Endometrium (tissue), 2 donors: ENCODE data around the gene SMARCA2.

ENCODE experiments used
- FAIRE-seq: peaks from 2 replicates; lab custom pipeline; 2012; peaks lifted over from hg19 to GRCh38; lab: Jason Lieb, UNC
- donor health status: control.
- donor health status: control.

SMARCA2 gene

DNA sequence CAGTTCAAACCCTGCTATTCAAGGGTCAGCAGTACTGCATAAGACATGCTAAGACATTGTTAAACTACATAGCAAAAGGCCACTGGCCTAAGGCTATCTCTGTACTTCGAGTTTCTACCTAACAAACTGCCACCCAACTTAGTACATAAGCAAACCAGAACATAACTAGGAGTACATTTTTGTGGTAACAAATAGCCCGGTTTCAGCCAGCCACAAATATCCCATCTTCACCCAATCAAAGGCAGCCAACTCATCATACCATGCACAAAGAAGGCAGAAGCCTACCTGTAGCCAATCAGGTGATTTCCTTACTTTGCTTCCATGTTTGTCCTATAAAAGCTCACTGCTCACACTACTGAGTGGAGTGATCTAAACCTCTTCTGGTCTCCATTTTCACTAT lies 201.4 kb downstream of the SMARCA2 start:
- FAIRE-seq, result no peak

DNA sequence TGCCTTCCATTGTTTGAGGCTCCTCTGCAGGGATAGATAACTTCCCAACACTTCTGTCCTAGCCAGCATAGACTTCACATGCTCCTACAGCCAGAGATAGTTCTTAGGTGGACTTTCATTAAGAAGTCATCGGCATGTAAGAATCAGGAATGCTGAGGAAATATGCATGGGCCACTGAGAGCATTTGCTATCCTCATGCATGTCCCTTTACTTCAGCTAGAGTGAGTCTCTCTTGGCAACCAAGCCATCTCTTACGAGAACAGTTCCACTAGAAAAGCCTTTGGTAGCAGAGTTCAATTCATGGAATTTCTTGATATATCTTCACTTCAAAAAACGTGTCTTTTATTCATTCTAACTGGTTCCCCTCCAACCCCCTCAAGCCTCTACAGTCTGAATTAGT lies 202.4 kb downstream of the SMARCA2 start:
- no peak for FAIRE-seq

GRCh38 chr9:2220036-2220435 lies 204.9 kb downstream of the SMARCA2 start:
- FAIRE-seq, result no peak

DNA sequence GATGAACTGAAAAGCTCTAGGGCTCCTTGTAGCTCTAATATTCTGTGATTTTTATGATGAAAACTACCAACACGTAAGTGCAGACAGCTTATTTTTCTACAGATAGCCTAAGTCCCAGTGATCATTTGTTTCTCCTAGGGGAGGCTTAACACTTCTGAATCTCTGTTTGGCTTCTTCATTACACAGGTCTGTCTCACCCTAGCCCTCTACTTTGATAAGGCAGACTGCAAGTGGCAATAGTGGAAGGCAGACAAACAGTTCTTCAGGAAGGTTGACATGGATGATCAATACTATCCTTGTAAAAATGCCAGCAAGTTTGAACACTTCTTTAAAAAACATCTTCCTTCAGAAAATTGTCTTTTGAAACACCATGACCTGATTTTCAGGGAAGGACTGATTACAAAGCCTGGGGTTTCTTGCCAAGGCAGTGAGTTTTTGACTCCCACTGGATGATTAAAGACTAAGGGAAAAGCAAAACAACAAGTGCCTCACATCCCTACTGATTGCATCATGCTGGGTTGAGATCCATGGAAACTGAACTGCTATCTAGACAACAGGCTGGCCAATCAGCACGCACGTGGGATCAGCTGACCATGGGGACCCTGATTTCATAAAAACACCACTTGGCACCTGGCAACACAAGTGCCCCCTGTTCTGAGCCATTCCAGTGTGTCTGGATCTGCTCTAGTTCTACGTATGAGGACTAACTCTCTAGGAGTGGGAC lies 212.2 kb downstream of the SMARCA2 start:
- FAIRE-seq, result no peak

- FAIRE-seq, result no peak
These were observed 213.0 kb downstream of the SMARCA2 start for GRCh38 chr9:2228132-2228531.

GRCh38 chr9:2228641-2229040 lies 213.5 kb downstream of the SMARCA2 start:
- FAIRE-seq, result no peak

DNA sequence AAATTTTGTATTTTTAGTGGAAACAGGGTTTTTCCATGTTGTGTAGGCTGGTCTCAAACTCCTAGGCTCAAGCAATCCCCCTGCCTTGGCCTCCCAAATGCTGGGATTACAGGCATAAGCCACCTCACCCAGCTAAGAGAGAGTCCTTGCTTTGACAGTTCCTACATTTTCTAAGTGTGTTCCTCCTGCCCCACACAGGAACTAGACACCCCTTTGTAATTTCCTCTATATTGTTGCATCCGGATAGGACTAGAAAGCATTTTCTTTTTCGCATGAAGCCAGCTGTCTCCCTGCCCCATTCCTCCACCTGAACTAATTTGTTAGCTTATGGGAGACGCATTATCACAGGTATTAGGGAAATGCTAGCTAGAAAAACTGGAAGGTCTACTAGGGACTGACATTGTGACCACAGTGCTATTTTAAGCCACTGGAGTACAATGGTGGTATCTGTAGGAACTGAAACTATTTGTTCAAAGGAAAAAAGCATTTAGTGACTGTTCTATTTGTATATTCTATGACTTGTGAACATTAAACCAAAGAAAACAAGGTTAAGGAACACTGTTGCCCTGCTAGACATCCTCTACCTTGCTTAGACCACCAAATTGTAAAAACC lies 214.1 kb downstream of the SMARCA2 start:
- no peak for FAIRE-seq

DNA sequence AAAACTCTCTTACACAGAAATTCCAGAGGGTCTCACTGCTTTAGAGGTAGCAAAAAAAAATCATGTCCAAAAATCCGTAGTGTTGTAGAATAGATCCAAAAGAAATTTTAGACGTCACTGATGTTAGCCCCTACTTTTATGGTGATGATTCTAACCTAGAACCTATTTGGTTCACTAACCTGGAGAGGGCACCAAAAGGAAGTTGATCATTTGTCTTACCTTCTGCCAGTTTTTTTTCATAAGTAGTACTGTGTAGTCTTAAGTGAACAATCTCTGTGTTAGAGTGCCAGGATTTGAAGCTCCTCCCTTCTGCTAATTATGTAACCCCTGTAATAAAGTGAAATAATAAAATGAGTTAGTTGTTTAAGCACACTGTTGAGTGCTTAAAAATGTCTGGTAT lies 215.2 kb downstream of the SMARCA2 start:
- no peak for FAIRE-seq

DNA sequence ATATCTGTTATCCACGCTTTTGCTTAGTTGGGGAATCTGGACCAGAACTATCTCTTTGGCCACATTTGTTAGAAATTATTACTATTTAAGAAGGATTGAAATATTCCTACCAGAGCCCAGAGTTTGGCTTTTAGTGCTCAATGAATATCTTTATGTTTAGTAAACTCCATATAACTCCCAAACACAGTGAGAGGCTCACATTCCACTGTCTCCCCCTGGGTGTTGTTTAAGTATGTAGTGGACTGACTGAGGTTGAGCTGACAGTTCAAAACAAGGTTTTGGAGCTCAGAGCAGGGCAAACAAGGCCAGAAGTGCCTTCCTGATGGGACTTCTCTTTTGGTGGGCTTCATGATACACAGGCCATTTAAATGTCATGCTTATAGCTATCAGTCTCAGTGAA lies 216.0 kb downstream of the SMARCA2 start:
- FAIRE-seq, result no peak

- no peak for FAIRE-seq
These were observed 216.7 kb downstream of the SMARCA2 start for GRCh38 chr9:2231829-2232228.

GRCh38 chr9:2233274-2233673 lies 218.1 kb downstream of the SMARCA2 start:
- FAIRE-seq, result no peak

GRCh38 chr9:2234371-2234893 lies 219.3 kb downstream of the SMARCA2 start:
- FAIRE-seq, result no peak

DNA sequence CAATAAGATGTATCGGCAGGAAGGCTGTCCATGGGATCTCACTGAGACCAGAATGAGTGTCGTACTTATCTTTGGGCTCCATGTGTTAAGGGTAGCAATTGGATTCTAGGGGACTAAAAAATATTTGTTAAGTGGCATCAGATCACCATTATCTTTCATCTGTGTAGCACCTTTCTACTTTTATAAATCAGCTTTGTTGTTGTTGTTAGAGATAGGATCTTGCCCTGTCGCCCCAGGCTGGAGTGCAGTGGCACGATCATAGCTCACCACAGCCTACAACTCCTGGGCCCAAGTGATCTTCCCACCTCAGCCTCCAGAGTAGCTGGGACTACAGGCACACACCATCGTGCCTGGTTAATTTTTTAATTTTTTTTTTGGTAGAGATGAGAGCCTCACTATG lies 220.5 kb downstream of the SMARCA2 start:
- no peak for FAIRE-seq

GRCh38 chr9:2236850-2237249 lies 221.7 kb downstream of the SMARCA2 start:
- FAIRE-seq, result no peak

GRCh38 chr9:2241461-2241835 lies 226.3 kb downstream of the SMARCA2 start:
- FAIRE-seq, result no peak

GRCh38 chr9:2241836-2242741 lies 226.9 kb downstream of the SMARCA2 start:
- FAIRE-seq, result peak; percentile 78

- no peak for FAIRE-seq
These were observed 227.7 kb downstream of the SMARCA2 start for GRCh38 chr9:2242831-2243330.
